ENCODE results near the gene ASGR2.

The ASGR2 gene

DNA sequence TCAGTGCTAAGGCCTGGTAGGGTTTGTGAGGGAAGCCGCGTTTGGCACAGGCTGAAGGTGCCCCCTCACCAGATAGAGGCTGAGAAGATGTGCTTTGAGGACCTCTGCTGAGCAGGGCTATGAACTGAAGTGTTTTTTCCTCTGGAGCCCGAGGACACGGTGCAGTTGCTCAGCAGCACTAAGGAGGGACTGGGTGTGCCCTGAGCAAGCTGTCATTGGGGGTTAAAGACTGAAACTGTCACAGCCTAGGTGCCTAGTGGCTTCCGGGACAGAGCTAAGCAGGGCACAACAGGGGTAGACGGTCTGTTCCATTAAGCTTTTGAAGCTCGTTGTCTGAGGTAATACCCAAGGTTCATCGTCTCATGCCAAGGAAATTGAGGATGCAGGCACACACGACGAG lies 24.8 kb upstream of the ASGR2 start:
- TF ChIP-seq, protein P1, sequence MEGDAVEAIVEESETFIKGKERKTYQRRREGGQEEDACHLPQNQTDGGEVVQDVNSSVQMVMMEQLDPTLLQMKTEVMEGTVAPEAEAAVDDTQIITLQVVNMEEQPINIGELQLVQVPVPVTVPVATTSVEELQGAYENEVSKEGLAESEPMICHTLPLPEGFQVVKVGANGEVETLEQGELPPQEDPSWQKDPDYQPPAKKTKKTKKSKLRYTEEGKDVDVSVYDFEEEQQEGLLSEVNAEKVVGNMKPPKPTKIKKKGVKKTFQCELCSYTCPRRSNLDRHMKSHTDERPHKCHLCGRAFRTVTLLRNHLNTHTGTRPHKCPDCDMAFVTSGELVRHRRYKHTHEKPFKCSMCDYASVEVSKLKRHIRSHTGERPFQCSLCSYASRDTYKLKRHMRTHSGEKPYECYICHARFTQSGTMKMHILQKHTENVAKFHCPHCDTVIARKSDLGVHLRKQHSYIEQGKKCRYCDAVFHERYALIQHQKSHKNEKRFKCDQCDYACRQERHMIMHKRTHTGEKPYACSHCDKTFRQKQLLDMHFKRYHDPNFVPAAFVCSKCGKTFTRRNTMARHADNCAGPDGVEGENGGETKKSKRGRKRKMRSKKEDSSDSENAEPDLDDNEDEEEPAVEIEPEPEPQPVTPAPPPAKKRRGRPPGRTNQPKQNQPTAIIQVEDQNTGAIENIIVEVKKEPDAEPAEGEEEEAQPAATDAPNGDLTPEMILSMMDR (IDR thresholded peaks at IDR 0.05; ENCODE audit: low read length, missing control alignments) = no peak
- no peak overlapping the region for H3K4me3 ChIP-seq (replicated peaks; ENCODE audit: low read depth, low read length)
- DNase-seq (ENCODE audit: low read depth) = no peak

DNA sequence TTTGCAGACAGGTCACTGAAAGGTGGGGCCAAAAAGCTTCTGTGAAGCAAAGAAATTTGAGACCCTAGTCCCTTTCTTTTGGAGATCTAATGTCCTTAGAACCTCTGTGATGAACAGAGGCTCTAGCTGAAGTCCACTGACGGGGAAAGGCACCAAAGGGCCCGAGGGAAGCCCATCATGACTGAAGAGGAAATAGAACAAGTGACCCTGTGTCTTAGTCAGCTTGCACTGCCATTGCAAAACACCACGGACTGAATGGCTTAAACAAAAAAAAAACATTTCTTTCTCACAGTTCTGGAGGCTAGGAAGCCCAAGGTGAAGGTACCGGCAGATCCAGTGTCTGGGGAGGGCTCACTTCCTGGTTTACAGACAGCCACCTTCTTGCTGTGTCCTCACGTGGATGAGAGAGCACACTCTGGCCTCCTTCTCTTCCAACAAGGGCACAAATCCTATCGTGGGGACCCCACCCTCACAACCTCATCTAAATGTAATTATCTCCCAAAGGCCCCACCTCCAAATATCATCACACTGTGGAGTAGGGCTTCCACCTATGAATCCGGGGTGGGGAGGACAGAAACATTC lies 24.3 kb upstream of the ASGR2 start:
- H3K4me3 ChIP-seq (replicated peaks; ENCODE audit: low read depth, low read length) = no peak overlapping the region
- TF ChIP-seq, protein P1 (IDR thresholded peaks at IDR 0.05; ENCODE audit: low read length, missing control alignments) = no peak
- peak; percentile 11 for DNase-seq (ENCODE audit: low read depth)

DNA sequence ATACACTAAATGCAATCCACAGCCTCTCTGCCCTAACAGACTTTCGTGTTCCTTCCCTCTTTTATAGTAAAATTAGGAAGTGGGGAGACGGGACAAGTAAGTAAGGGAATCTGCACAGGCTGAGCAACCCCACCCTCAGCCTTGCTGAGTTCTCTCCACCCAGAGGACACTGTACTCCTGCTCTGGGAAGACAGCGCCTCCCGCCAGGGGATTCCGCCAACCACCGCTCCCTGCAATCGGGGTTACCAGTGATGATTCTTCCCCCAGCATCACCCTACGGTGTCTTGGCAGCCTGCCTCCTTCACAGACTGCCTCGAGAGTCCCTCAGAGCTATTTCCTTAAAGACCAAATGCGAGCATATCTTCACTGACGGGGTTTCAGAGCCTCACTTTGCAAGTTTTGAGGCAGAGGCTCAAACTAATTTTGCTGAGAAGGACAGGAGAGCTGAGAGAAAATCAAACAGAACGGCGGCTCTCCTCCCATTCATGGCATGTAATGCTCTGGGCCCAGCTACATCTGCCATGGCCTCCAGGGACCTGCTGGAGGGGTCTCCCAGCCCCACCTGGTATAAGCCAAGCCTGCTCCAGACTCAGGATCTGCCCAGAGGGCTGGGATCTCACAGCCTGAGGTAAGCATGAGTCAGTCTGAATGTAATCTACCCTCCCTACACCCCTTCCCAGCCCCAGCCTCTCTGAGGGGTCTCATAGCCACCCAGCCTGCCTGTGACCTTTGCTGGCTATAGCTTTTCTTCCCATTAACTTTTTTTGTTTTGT lies 22.7 kb upstream of the ASGR2 start:
- DNase-seq (ENCODE audit: low read depth) = no peak
- H3K4me3 ChIP-seq (replicated peaks; ENCODE audit: low read depth, low read length) = no peak overlapping the region
- TF ChIP-seq, protein P1 (IDR thresholded peaks at IDR 0.05; ENCODE audit: low read length, missing control alignments) = no peak

DNA sequence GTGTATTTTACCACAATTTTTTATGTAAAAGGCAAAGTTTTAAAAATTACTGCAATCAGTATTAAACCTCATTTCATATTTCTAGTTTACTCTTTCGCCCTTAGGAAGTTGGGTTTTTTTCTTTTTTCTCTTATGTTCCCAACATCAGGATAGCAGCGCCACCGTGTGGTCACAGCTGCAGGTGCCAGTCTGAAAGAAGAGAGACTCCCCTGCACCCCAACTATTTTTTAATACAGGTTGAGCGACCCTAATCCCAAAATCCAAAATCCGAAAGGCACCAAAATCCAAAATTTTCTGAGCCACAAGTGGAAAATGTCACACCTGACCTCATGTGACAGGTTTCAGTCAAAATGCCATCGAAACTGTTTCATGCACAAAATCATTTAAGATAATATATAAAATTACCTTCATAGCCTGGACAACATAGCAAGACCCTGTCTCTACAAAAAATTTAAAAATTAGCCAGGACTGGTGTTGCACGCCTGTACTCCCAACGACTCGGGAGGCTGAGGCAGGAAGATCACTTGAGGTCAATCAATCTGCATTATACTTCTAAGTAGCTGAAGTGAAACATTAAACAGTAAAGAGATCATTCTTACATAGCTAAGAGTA lies 21.8 kb upstream of the ASGR2 start:
- DNase-seq (ENCODE audit: low read depth) = peak; percentile 80
- TF ChIP-seq, protein P1 (IDR thresholded peaks at IDR 0.05; ENCODE audit: low read length, missing control alignments) = peak; percentile 91
- H3K4me3 ChIP-seq (replicated peaks; ENCODE audit: low read depth, low read length) = no peak overlapping the region

DNA sequence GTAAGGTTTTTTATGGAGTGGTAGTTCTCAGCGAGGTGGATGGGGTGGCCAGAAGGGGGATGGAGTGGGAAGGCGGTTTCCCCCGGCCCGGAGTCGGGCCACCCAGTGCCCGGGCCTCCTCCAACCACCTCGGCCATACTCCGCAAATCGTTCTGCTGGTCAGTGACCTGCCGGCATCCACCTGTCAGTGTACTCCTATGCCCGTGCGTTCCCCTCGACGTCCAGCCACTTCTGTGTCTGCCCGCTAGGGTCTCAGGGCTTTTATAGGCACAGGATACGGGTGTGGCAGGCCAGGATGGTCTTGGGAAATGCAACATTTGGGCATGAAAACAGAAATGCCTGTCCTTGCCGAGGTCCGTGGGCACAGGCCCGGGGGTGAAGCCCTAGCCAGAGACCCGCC lies 19.3 kb upstream of the ASGR2 start:
- TF ChIP-seq, protein P1 (IDR thresholded peaks at IDR 0.05; ENCODE audit: low read length, missing control alignments) = no peak
- DNase-seq (ENCODE audit: low read depth) = no peak
- no peak overlapping the region for H3K4me3 ChIP-seq (replicated peaks; ENCODE audit: low read depth, low read length)

DNA sequence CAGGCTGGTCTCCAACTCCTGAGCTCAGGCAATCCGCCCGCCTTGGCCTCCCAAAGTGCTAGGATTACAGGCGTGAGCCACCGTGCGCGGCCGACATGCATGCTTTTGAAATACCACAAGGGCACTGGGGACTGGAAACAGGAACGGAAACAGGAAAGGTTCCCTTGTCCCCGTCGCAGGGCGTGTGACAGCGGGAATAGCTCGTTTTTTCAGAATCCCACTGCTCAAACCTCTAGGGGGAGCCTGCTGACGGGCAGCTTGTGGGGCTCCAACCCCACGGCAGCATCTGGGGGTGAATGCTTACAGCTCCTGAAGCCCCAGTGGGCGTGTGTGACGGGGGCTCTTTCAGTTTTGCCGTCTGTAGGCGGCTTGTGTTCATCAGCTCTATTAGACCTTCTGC lies 18.8 kb upstream of the ASGR2 start:
- no peak overlapping the region for H3K4me3 ChIP-seq (replicated peaks; ENCODE audit: low read depth, low read length)
- DNase-seq (ENCODE audit: low read depth) = no peak
- TF ChIP-seq, protein P1 (IDR thresholded peaks at IDR 0.05; ENCODE audit: low read length, missing control alignments) = peak; percentile 41
